BLaER1 treated with 17β-estradiol and CSF1 and Interleukin-3, amounts not matched to agents 10 nM and 100 nM (cell line): ENCODE measurements around the gene SUSD6.

Experiments
- H3K27ac ChIP-seq, 11 experiments: shearing (Covaris generic); formaldehyde crosslinking; 2 replicates each; pipeline ENCODE4 v1.8.1; 2022
- H3K27me3 ChIP-seq, 11 experiments: shearing (Covaris generic); formaldehyde crosslinking; 2 replicates each; pipeline ENCODE4 v1.8.1; 2022
- H3K36me3 ChIP-seq, 11 experiments: shearing (Covaris generic); formaldehyde crosslinking; 2 replicates each; pipeline ENCODE4 v1.8.1; 2022
- H3K4me1 ChIP-seq, 10 experiments: shearing (Covaris generic); formaldehyde crosslinking; 2 replicates each; pipeline ENCODE4 v1.8.1; 2022
- H3K4me2 ChIP-seq, 11 experiments: shearing (Covaris generic); formaldehyde crosslinking; 2 replicates each; pipeline ENCODE4 v1.8.1; 2022
- H3K4me3 ChIP-seq, 10 experiments: shearing (Covaris generic); formaldehyde crosslinking; 2 replicates each; pipeline ENCODE4 v1.8.1; 2022
- H3K9ac ChIP-seq, 11 experiments: shearing (Covaris generic); formaldehyde crosslinking; 2 replicates each; pipeline ENCODE4 v1.8.1; 2022
- H3K9me3 ChIP-seq, 11 experiments: shearing (Covaris generic); formaldehyde crosslinking; replicated peaks in 1 of 11; 2 replicates each; pipeline ENCODE4 v1.8.1; 2022
- H4K20me1 ChIP-seq, 11 experiments: shearing (Covaris generic); formaldehyde crosslinking; 2 replicates each; pipeline ENCODE4 v1.8.1; 2022
- Cebpa-rat ChIP-seq, 11 experiments: shearing (Covaris generic); IDR thresholded peaks; 2 replicates each; pipeline ENCODE4 v1.8.1; 2022

Gene SUSD6

GRCh38 chr14:69652942-69653684, 41.7 kb downstream of the SUSD6 start:
- Histone ChIP-seq H3K27me3 (no peaks in the 10 kb centered on the region), H4K20me1 (peaks cover 28 to 98% (median 80%) of the 10 kb centered on the region in 11 experiments; a peak in 19 of 22 replicates), H3K9me3 (no peaks in the 10 kb centered on the region), H3K36me3 (peaks cover under 1 to 8% (median 5%) of the 10 kb centered on the region in 11 experiments; a peak in 16 of 22 replicates), H3K4me1 (peaks cover 50 to 97% (median 68%) of the 10 kb centered on the region in 10 experiments), H3K4me2 (peak overlapping the region; percentile 51 to 97 (median 81)), H3K9ac (peak overlapping the region in 8 of 11 experiments; percentile 39 to 68 (median 55); a peak in 13 of 22 replicates), H3K4me3 (peak overlapping the region in 2 of 10 experiments; percentile 25; a peak in 3 of 20 replicates), H3K27ac (peak overlapping the region in 10 of 11 experiments; percentile 22 to 88 (median 73); a peak in 20 of 22 replicates)
- peak in 2 of 11 experiments; percentile 22 to 37; a peak in 2 of 22 replicates for TF ChIP-seq Cebpa-rat (IDR thresholded peaks at IDR 0.05)

- Histone ChIP-seq H3K36me3 (peaks cover 11 to 18% (median 15%) of the 10 kb centered on the region in 11 experiments), H3K27me3 (no peaks in the 10 kb centered on the region), H3K4me1 (peaks cover 40 to 90% (median 61%) of the 10 kb centered on the region in 10 experiments), H3K9me3 (no peaks in the 10 kb centered on the region), H3K9ac (peak overlapping the region in 1 of 11 experiments; percentile 68; a peak in 1 of 22 replicates), H3K4me3 (no peak overlapping the region), H4K20me1 (peaks cover 34 to 98% (median 80%) of the 10 kb centered on the region in 11 experiments; a peak in 20 of 22 replicates), H3K4me2 (peak overlapping the region in 5 of 11 experiments; percentile 11 to 91 (median 88); a peak in 7 of 22 replicates), H3K27ac (peak overlapping the region in 5 of 11 experiments; percentile 70 to 88 (median 82); a peak in 7 of 22 replicates)
- no peak for TF ChIP-seq Cebpa-rat (IDR thresholded peaks at IDR 0.05)
These were observed 42.7 kb downstream of the SUSD6 start for GRCh38 chr14:69654116-69654515.

- H3K27me3 ChIP-seq = no peaks in the 10 kb centered on the region
- no peak overlapping the region for H3K4me3 ChIP-seq
- H4K20me1 ChIP-seq = peaks cover 43 to 96% (median 81%) of the 10 kb centered on the region in 11 experiments; a peak in 20 of 22 replicates
- no peak overlapping the region for H3K9ac ChIP-seq
- no peak for TF ChIP-seq Cebpa-rat (IDR thresholded peaks at IDR 0.05)
- H3K27ac ChIP-seq = peak overlapping the region in 1 of 11 experiments; percentile 17; a peak in 1 of 22 replicates
- H3K4me2 ChIP-seq = peak overlapping the region in 3 of 11 experiments; percentile 9 to 21 (median 11); a peak in 1 of 22 replicates
- H3K4me1 ChIP-seq = peaks cover 2 to 71% (median 23%) of the 10 kb centered on the region in 10 experiments; a peak in 19 of 20 replicates
- peaks cover 47 to 56% (median 49%) of the 10 kb centered on the region in 11 experiments for H3K36me3 ChIP-seq
- no peaks in the 10 kb centered on the region for H3K9me3 ChIP-seq
These were observed 46.6 kb downstream of the SUSD6 start for GRCh38 chr14:69657950-69658355.

GRCh38 chr14:69658664-69659261, 47.4 kb downstream of the SUSD6 start:
- Histone ChIP-seq H4K20me1 (peaks cover 41 to 96% (median 81%) of the 10 kb centered on the region in 11 experiments; a peak in 20 of 22 replicates), H3K27ac (no peak overlapping the region), H3K9me3 (no peaks in the 10 kb centered on the region), H3K27me3 (no peaks in the 10 kb centered on the region), H3K4me2 (0 out of 22 replicates have a peak overlapping the region, but pooled peaks of 1 of the 11 experiments have one; percentile 11), H3K9ac (no peak overlapping the region), H3K4me3 (no peak overlapping the region), H3K36me3 (peaks cover 49 to 64% (median 54%) of the 10 kb centered on the region in 11 experiments), H3K4me1 (peaks cover 0 to 71% (median 22%) of the 10 kb centered on the region in 10 experiments; a peak in 16 of 20 replicates)
- TF ChIP-seq Cebpa-rat (IDR thresholded peaks at IDR 0.05) = no peak

GRCh38 chr14:69660344-69661193, 49.2 kb downstream of the SUSD6 start:
- Histone ChIP-seq H3K4me2 (peak overlapping the region in 1 of 11 experiments; percentile 46; a peak in 1 of 22 replicates), H3K36me3 (peaks cover 49 to 77% (median 64%) of the 10 kb centered on the region in 11 experiments)
- TF ChIP-seq Cebpa-rat (IDR thresholded peaks at IDR 0.05) = no peak

GRCh38 chr14:69661194-69661537, 49.8 kb downstream of the SUSD6 start:
- H3K4me2 ChIP-seq = peak overlapping the region in 1 of 11 experiments; percentile 46; a peak in 1 of 22 replicates
- TF ChIP-seq Cebpa-rat (IDR thresholded peaks at IDR 0.05) = no peak

More at GRCh38 chr14:69660344-69661193, 49.2 kb downstream of the SUSD6 start:
- H3K4me1 ChIP-seq = peaks cover 15 to 70% (median 30%) of the 10 kb centered on the region in 10 experiments
- 0 out of 22 replicates have a peak overlapping the region, but pooled peaks of 1 of the 11 experiments have one; percentile 8 for H3K27ac ChIP-seq
- H4K20me1 ChIP-seq = peaks cover 53 to 100% (median 85%) of the 10 kb centered on the region in 11 experiments; a peak in 21 of 22 replicates
- no peaks in the 10 kb centered on the region for H3K9me3 ChIP-seq
- no peaks in the 10 kb centered on the region for H3K27me3 ChIP-seq
- H3K9ac ChIP-seq = no peak overlapping the region
- no peak overlapping the region for H3K4me3 ChIP-seq

GRCh38 chr14:69662636-69663299, 51.4 kb downstream of the SUSD6 start:
- no peaks in the 10 kb centered on the region for H3K27me3 ChIP-seq
- H3K36me3 ChIP-seq = peaks cover 48 to 86% (median 70%) of the 10 kb centered on the region in 11 experiments
- no peak overlapping the region for H3K9ac ChIP-seq
- no peak overlapping the region for H3K4me3 ChIP-seq
- peaks cover 22 to 73% (median 42%) of the 10 kb centered on the region in 10 experiments for H3K4me1 ChIP-seq
- TF ChIP-seq Cebpa-rat (IDR thresholded peaks at IDR 0.05) = no peak
- H4K20me1 ChIP-seq = peaks cover 38 to 100% (median 79%) of the 10 kb centered on the region in 11 experiments; a peak in 20 of 22 replicates
- H3K4me2 ChIP-seq = no peak overlapping the region; a peak in 1 of 22 replicates
- H3K27ac ChIP-seq = no peak overlapping the region
- peaks cover 0 to 9% (median 3%) of the 10 kb centered on the region in 11 experiments; a peak in 7 of 22 replicates for H3K9me3 ChIP-seq

More at GRCh38 chr14:69661194-69661537, 49.8 kb downstream of the SUSD6 start:
- Histone ChIP-seq H3K27me3 (no peaks in the 10 kb centered on the region), H3K9ac (no peak overlapping the region), H3K4me3 (no peak overlapping the region), H3K9me3 (no peaks in the 10 kb centered on the region), H4K20me1 (peaks cover 51 to 100% (median 88%) of the 10 kb centered on the region in 11 experiments; a peak in 20 of 22 replicates), H3K4me1 (peaks cover 15 to 71% (median 29%) of the 10 kb centered on the region in 10 experiments), H3K36me3 (peaks cover 49 to 80% (median 64%) of the 10 kb centered on the region in 11 experiments), H3K27ac (0 out of 22 replicates have a peak overlapping the region, but pooled peaks of 1 of the 11 experiments have one; percentile 8)
